Heart right ventricle (tissue), 16 donors: ENCODE data around the gene AP3S2. TPM values are rescaled to one million over a fixed set of nuclear protein-coding genes. Genes with fewer than 3 reads are reported as not detected.

ENCODE experiments used
- ATAC-seq, 8 donors: fragments of 200-7000 bp; cut with Tn5 transposase; one replicate each; pipeline ENCODE4 v1.9.1; 2020; ENCODE audit warnings: mild to moderate bottlenecking in 8 of 8, moderate library complexity in 8 of 8, moderate number of reproducible peaks in 1 of 8
- DNase-seq, 2 donors: peaks; one replicate each; pipeline ENCODE4 v3.0.0-alpha.2; 2020
- H3K27ac ChIP-seq, 10 donors: fragments of 200-600 bp; sonication (generic) in 2 of 10; one replicate each; pipeline versions ENCODE4 v1.5.0 to v1.8.0; 2020 to 2022; ENCODE audit warnings: mild to moderate bottlenecking in 3 of 10
- H3K27me3 ChIP-seq, 7 donors: fragments of 200-600 bp; one replicate each; pipeline ENCODE4 v1.8.0; 2021 to 2022; ENCODE audit warnings: mild to moderate bottlenecking in 2 of 7
- H3K36me3 ChIP-seq, 9 donors: fragments of 200-600 bp; sonication (generic) in 1 of 9; one replicate each; pipeline versions ENCODE4 v1.5.0 to v1.8.0; 2020 to 2022; ENCODE audit warnings: mild to moderate bottlenecking in 2 of 9
- H3K4me1 ChIP-seq, 9 donors: fragments of 200-600 bp; sonication (generic) in 1 of 9; one replicate each; pipeline versions ENCODE4 v1.5.0 to v1.8.0; 2020 to 2022; ENCODE audit warnings: mild to moderate bottlenecking in 4 of 9
- H3K4me3 ChIP-seq, 10 donors: fragments of 200-600 bp; sonication (generic) in 2 of 10; one replicate each; pipeline versions ENCODE4 v1.5.0 to v1.8.0; 2020 to 2022; ENCODE audit warnings: mild to moderate bottlenecking in 7 of 10, moderate library complexity in 2 of 10
- H3K9me3 ChIP-seq, 11 donors: fragments of 200-600 bp in 10 of 11; sonication (generic) in 2 of 11; one replicate each; pipeline versions ENCODE4 v1.5.0 to v1.8.0; 2013 to 2022; ENCODE audit warnings: mild to moderate bottlenecking in 2 of 11, control low read depth in 1 of 11, moderate library complexity in 1 of 11
- CTCF ChIP-seq, 9 donors: fragments of 200-600 bp; sonication (generic) in 2 of 9; IDR thresholded peaks; one replicate each; pipeline versions ENCODE4 v1.5.0 to v1.8.0; 2021 to 2022; ENCODE audit warnings: antibody characterized with exemption in 9 of 9, mild to moderate bottlenecking in 5 of 9, moderate library complexity in 1 of 9
- WGBS, 2 donors: extraction: QIAGEN DNeasy Blood & Tissue Kit; methylation state at CpG; one replicate each; pipeline ENCODE4 v1.1.7; 2013; ENCODE audit warnings: inconsistent platforms in 1 of 2; 5-methylcytosine and 5-hydroxymethylcytosine counted together
- intact Hi-C, 10 donors: fragments of 100-400 bp; cut with DNase I; formaldehyde crosslinking; loops; one replicate each; pipeline versions ENCODE4 v1.11.1 to v1.14.2; 2022
- polyA plus RNA-seq, 2 donors: library from polyadenylated mRNA; stranded (reverse); fragments of 200-250 nt; gene quantifications; one replicate each; pipeline ENCODE4 v1.2.3, GENCODE V29; 2013
- total RNA-seq, 10 donors: library from RNA; stranded (reverse); fragmentation: NEBNext Ultra II Directional in 3 of 10; extraction: Animal tissue kit (Norgen Biotek cat#: 25700) in 3 of 10; gene quantifications; one replicate each; pipeline versions ENCODE4 v1.2.1 to v1.2.4, GENCODE V29; 2021 to 2023
- donor health status: Arrhythmogenic right ventricular cardiomyopathy.
- donor health status: ischemic (EF 13 %, LVEDD 7.1; RV severe dilation, severe dysfunction).
- donor health status: healthy with polysubstance abuse.
- donor health status: DM: no; HTN: yes; CAD: no.
- donor health status: DM: no; HTN: no; CAD: no.
- donor health status: ischemic (EF 25% LVEDD 6.9; RV normal size, moderate dysfunction).
- donor health status: ischemic (EF 25% LVEDD 5.7; RV mildly dilated, moderate dysfunction).
- donor health status: healthy.
- donor health status: DM: yes; HTN: yes; CAD: no.
- donor health status: Ischemic cardiomyopathy.
- donor health status: ischemic (EF 35%, LVEDD 5.7; RV mildly dilated, moderate dysfunction).
- donor health status: nonischemic (EF 11% LVEDD 7.7; RV severe dilation, severe dysfunction).
- donor health status: DM: yes; HTN: yes; CAD: no.
- donor health status: PGD.
- donor health status: ischemic (EF 29% LVEDD 5.4; RV normal size, mild dysfunction).
- donor health status: nonischemic (EF 23%, LVEDD 6.1; RV moderate dilation, normal function).

Gene AP3S2
- total and polyA plus RNA-seq, 12 donors: 16.8 to 55.5 (median 45.5) TPM

GRCh38 chr15:89907289-89907688 is 13.5 kb upstream of the AP3S2 start:
- intact Hi-C loops: loop anchor here in 1 of 10 donors (10.0 kb wide), 1 partner anchor 168 kb away; no protein-coding TSS in a partner anchor
- WGBS, 2 donors: 97% methylated on average over 7 of the region's 7 CpGs
- Histone ChIP-seq H3K4me3 (no peak overlapping the region), H3K9me3 (no peaks in the 10 kb centered on the region), H3K27ac (no peak overlapping the region), H3K36me3 (peaks cover 0 to 84% (median 15%) of the 10 kb centered on the region in 9 donors), H3K4me1 (peaks cover 5 to 16% (median 9%) of the 10 kb centered on the region in 9 donors), H3K27me3 (no peaks in the 10 kb centered on the region)
- no peak for ATAC-seq
- no peak for DNase-seq
- TF ChIP-seq CTCF (IDR thresholded peaks at IDR 0.05): no peak

- Histone ChIP-seq H3K36me3 (peaks cover 0 to 97% (median 15%) of the 10 kb centered on the region in 9 donors), H3K4me3 (no peak overlapping the region), H3K9me3 (no peaks in the 10 kb centered on the region), H3K27me3 (no peaks in the 10 kb centered on the region), H3K4me1 (peaks cover 0 to 8% (median 0%) of the 10 kb centered on the region in 9 donors), H3K27ac (no peak overlapping the region)
- intact Hi-C loops: loop anchor here in 1 of 10 donors (10.0 kb wide), 1 partner anchor 169 kb away; no protein-coding TSS in a partner anchor
- no peak for TF ChIP-seq CTCF (IDR thresholded peaks at IDR 0.05)
- no peak for DNase-seq
- WGBS, 2 donors: 94 to 96% methylated on average over 5 of the region's 5 CpGs
- no peak for ATAC-seq
These were observed 12.1 kb upstream of the AP3S2 start for GRCh38 chr15:89905846-89906378.

GRCh38 chr15:89904519-89904918 is 10.7 kb upstream of the AP3S2 start:
- H3K36me3 ChIP-seq: peaks cover 0 to 97% (median 15%) of the 10 kb centered on the region in 9 donors
- H3K27ac ChIP-seq: no peak overlapping the region
- H3K27me3 ChIP-seq: no peaks in the 10 kb centered on the region
- no peak overlapping the region for H3K4me3 ChIP-seq
- no peaks in the 10 kb centered on the region for H3K9me3 ChIP-seq
- ATAC-seq: no peak
- peaks cover 0 to 15% (median 4%) of the 10 kb centered on the region in 9 donors for H3K4me1 ChIP-seq
- WGBS, 2 donors: 97% methylated on average over 5 of the region's 5 CpGs
- TF ChIP-seq CTCF (IDR thresholded peaks at IDR 0.05): no peak
- no peak for DNase-seq
- intact Hi-C loops: loop anchor here in 5 of 10 donors (5.0 to 10.0 kb wide), 4 partner anchors 58 to 173 kb away; no protein-coding TSS in a partner anchor

- 94 to 96% methylated on average over 11 of the region's 11 CpGs for WGBS, 2 donors
- TF ChIP-seq CTCF (IDR thresholded peaks at IDR 0.05): no peak
- ATAC-seq (no peak), DNase-seq (no peak)
- intact Hi-C loops: loop anchor here in 5 of 10 donors (5.0 to 10.0 kb wide), 4 partner anchors 59 to 174 kb away; no protein-coding TSS in a partner anchor
- no peaks in the 10 kb centered on the region for H3K27me3 ChIP-seq
- peaks cover 0 to 90% (median 15%) of the 10 kb centered on the region in 9 donors for H3K36me3 ChIP-seq
- no peak overlapping the region for H3K4me3 ChIP-seq
- peaks cover 0 to 15% (median 4%) of the 10 kb centered on the region in 9 donors for H3K4me1 ChIP-seq
- no peaks in the 10 kb centered on the region for H3K9me3 ChIP-seq
- no peak overlapping the region for H3K27ac ChIP-seq
These were observed 10.0 kb upstream of the AP3S2 start for GRCh38 chr15:89903858-89904130.
